Activated T-cell treated with anti-CD3 and anti-CD28 coated beads, Interleukin-2, amount 50 U/mL, for 72 hours (primary cell): Measurements from ENCODE around the gene ALG9. TPM values are rescaled to one million over a fixed set of nuclear protein-coding genes. Genes with fewer than 3 reads are reported as not detected.

Experiments used
- ATAC-seq, 2 donors: fragments of 150-1000 bp; cut with Tn5 transposase; replicated peaks in 1 of 2; 2 replicates each; pipeline ENCODE4 v1.10.0; 2021; ENCODE audit warnings: moderate library complexity in 2 of 2, mild to moderate bottlenecking in 1 of 2
- DNase-seq, 2 donors: peaks; one replicate each; pipeline ENCODE4 v3.0.0; 2021 to 2022; ENCODE audit warnings: mixed read lengths in 1 of 2
- H3K27ac Mint-ChIP-seq: one replicate; pipeline ENCODE4 v1.8.0; 2022; ENCODE audit warnings: mild to moderate bottlenecking, moderate library complexity, mixed read lengths
- H3K27me3 Mint-ChIP-seq: one replicate; pipeline ENCODE4 v1.8.0; 2022; ENCODE audit warnings: low read depth, mixed read lengths
- H3K36me3 Mint-ChIP-seq, 2 donors: one replicate each; pipeline ENCODE4 v1.8.0; 2022; ENCODE audit warnings: mixed read lengths in 2 of 2, mild to moderate bottlenecking in 1 of 2; ENCODE audit not compliant: insufficient read depth in 2 of 2
- H3K4me1 Mint-ChIP-seq: one replicate; pipeline ENCODE4 v1.8.0; 2022; ENCODE audit warnings: low read depth, mixed read lengths
- H3K4me3 Mint-ChIP-seq, 2 donors: one replicate each; pipeline ENCODE4 v1.8.0; 2022; ENCODE audit warnings: mild to moderate bottlenecking in 2 of 2, mixed read lengths in 2 of 2, moderate library complexity in 2 of 2
- H3K9me3 Mint-ChIP-seq, 2 donors: one replicate each; pipeline ENCODE4 v1.8.0; 2022; ENCODE audit warnings: mixed read lengths in 2 of 2
- total RNA-seq, 2 donors: library from RNA; stranded (reverse); gene quantifications; one replicate each; pipeline ENCODE4 v1.2.3, GENCODE V29; 2022

The ALG9 gene
- total RNA-seq, 2 donors from 2014 or later = 46.1 to 52.5 TPM

DNA sequence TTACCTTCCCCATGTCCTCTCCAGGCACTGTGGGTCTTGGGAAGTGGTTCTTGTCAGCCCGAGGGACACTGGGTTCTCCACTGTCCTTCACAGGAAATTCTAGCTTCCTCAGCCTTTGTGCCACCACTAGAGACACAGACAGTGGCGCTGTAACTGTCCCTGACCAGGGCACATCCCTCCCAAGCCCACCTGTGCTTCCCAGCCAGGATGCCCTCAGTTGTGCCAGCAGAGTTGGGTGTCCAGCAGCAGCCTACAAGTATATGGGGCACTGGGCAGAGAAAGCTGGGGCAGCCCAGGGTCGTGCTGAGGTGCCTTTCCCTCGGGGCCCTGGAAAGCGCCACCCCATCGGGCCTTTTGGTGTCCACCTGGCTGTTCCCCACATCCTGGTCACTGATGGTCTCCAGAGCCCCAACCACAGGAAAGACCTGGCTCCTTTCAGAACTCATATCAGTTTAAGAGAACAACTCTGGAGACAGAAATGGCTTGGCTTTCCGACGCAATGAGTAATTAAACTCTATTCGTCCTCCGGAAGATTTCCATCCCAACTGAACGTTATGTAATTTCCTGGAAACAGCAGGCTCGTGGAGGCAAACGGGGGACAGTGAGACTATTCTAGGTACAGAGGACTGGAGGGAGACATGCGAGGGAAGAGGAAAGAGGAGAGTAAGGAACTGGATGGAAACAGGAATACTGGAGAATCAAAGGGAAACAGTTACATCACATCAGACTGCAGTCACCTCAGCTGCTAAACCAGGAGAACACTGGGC, 133.8 kb downstream of the ALG9 start:
- H3K27ac Mint-ChIP-seq = no peak overlapping the region
- no peak overlapping the region for H3K4me3 Mint-ChIP-seq
- no peak for ATAC-seq
- no peaks in the 10 kb centered on the region for H3K9me3 Mint-ChIP-seq
- DNase-seq = no peak
- H3K4me1 Mint-ChIP-seq = no peaks in the 10 kb centered on the region
- H3K27me3 Mint-ChIP-seq = no peaks in the 10 kb centered on the region
- peaks cover 3 to 9% of the 10 kb centered on the region in 2 donors for H3K36me3 Mint-ChIP-seq

DNA sequence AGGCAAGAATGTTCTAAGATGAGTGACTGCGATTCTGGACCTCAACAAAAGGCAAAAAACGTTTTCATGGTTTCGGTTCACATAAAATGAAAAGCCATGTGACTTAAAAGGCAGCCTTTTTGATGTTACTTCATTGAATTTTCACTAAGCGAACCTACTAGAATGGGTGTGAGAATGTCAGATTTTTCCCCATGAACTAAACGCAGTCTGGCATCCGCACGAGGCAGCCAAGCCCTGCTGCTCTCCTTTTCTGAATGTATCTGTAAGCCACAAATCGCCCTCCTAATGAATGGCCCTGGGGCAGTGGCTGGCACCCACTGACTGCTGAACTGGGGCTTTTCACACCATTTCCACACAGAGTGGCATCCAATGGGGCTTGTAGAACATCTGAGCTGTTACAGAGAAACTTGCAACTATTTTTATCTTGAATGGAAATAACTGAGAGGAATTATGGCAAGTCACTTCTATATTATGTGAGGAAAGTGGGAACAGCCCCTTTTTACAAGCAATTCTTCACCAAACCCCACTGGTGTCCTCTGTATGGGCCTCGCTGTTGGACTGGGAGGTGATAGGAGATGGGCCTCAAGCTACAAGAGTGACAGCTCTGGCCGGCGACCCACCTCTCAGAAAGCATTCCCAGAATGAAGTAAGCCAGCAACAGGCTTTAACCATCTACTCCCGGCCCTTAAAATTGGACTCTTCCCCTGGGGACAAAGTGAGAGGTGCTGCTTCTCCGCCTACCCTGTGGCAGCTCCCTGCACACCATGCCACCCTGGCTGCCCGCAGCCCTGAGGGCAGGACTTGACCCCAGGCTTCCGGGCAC, 134.5 kb downstream of the ALG9 start:
- Mint-ChIP-seq H3K27ac (no peak overlapping the region), H3K4me3 (no peak overlapping the region), H3K9me3 (no peaks in the 10 kb centered on the region), H3K4me1 (no peaks in the 10 kb centered on the region), H3K36me3 (peaks cover 3 to 9% of the 10 kb centered on the region in 2 donors), H3K27me3 (no peaks in the 10 kb centered on the region)
- no peak for DNase-seq
- ATAC-seq = no peak

Other genes with a start within 250 kb of the ALG9 start
- gene PPP2R1B, start 105.2 kb downstream of the ALG9 start, total RNA-seq = 10 to 100 TPM; 29.6 to 34.7 TPM
- gene FDXACB1, start 7.6 kb upstream of the ALG9 start, total RNA-seq = 1 to 10 TPM; 2.8 to 4.9 TPM
- 10 to 100 TPM; 24.9 to 32.6 TPM for gene CFAP68, start 8.0 kb upstream of the ALG9 start, total RNA-seq
- not detected for gene CRYAB, start 40.2 kb upstream of the ALG9 start, total RNA-seq
- under 1 TPM in 1 of 2 donors, not detected in 1; 0.19 TPM for gene HSPB2, start 41.2 kb upstream of the ALG9 start, total RNA-seq
- not detected for gene C11orf52, start 47.3 kb upstream of the ALG9 start, total RNA-seq
- gene DIXDC1, start 65.8 kb upstream of the ALG9 start, total RNA-seq = 10 to 100 TPM; 14.8 to 24.7 TPM
- gene DLAT, start 153.8 kb upstream of the ALG9 start, total RNA-seq = 10 to 100 TPM; 27.2 to 31.6 TPM
- gene PIH1D2, start 202.4 kb upstream of the ALG9 start, total RNA-seq = under 1 TPM; 0.36 to 0.39 TPM
- 10 to 100 TPM; 23.7 to 28.7 TPM for gene NKAPD1, start 202.7 kb upstream of the ALG9 start, total RNA-seq
- gene TIMM8B, start 215.2 kb upstream of the ALG9 start, total RNA-seq = 10 to 100 TPM; 24.2 to 34.1 TPM
- gene SDHD, start 215.3 kb upstream of the ALG9 start, total RNA-seq = 100 to 1,000 TPM in 1 of 2 donors, 10 to 100 TPM in 1; 96.9 to 135 TPM